ENCODE results near the gene ZNF592.

The ZNF592 gene

GRCh38 chr15:84748274-84749110 is at the start of gene ZNF592:
ZNF592 (plus strand) TSS chr15:84748592; CDS start chr15:84782676, 34,084 bp downstream.
- peak; percentile 82 for DNase-seq (ENCODE audit: low spot score)

DNA sequence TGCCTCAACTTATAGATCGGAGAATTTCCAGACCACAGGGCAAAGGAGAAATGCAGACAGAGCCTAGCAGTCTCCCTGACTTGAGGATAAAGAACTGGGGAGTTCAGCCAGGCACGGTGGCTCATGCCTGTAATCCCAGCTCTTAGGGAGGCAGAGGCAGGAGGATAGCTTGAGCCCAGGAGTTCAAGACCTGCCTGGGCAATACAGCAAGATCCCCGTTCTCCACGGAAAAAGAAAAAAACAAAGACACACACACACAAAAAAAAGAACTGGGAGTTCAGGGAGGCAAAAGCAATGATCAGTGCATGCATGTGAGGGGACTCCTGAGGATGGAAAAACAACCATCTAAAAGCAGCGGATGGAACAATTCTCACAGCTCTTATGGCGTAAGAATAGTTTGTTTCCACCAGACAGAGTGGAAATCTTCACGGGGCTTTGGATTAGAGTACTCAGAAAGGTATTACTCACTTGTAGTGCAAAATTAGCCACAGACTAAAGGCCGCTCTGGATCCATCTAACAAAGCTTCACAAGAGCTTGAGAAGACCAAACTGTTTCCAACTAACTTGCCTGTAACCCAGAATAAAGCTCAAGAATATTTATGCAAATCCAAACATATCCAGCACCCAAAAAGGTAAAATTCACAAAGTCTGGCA is 48.7 kb upstream of the ZNF592 start:
- DNase-seq (ENCODE audit: low spot score): no peak

- no peak for DNase-seq (ENCODE audit: low spot score)
These were observed 45.4 kb upstream of the ZNF592 start for GRCh38 chr15:84702961-84703482.

DNA sequence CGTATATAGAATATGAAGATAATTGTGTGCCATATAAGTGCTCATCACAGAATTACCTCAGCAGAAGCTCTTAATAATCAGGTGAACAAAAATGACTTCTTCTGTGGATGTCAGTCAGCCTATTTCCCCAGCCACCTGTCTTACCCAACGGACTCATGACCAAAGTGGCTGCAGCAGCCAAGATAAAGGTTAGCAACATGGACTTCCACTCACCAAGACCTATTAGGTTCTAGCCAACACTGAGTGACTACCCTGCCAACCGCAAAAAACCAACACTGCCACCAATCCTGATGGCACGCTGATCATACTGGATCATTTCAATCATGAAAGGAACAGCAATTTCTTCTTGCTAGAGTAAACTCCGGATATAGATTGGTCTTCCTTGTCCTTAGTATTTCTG is 44.6 kb upstream of the ZNF592 start:
- no peak for DNase-seq (ENCODE audit: low spot score)

DNA sequence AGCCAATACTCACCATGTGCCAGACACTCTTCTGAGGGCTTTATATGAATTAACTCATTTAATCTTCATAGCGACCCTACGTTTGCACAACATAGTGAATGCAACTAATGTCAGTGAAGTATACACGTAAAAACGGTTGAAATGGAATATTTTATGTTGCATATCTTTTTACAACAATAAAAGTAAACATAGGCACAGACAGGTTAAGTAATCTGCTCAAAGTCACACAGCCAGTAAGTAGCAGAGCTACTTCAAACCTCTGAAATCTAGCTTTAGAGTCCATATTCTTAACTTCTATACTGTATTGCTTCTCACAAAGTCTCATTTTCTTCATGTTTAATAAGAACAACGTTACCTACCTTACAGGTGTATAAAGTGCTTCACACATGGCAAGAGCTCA is 34.0 kb upstream of the ZNF592 start:
- DNase-seq (ENCODE audit: low spot score): no peak

GRCh38 chr15:84714821-84715220 is 33.6 kb upstream of the ZNF592 start:
- DNase-seq (ENCODE audit: low spot score): no peak

DNA sequence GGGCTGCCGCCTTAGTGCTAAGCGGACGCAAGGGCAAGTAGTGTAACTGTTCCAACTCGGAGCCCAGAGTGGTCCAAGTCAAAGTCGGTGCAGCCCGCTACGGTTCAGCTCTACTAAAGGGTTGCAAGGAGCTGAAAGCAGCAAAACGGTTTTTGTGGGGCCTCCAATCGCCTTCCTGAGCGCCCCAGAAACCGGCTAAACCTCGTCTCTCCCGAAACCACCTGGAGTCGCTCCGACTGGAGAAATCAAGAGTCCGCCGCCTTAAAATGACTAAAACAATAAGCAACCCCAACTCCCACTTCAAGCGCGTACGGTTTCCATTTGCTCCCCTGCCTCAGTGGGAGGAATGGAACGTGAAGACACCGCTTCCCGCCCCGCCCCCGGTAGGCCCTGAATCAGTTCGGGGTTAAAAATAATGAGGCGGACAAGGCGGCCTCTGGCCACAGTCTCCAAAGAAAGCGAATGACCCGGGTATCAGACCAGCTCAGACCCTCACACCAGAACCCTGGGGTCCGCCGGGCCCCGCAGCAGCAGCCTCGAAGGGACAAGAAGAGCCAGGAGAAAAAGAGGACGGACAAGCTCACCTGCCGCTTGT is 32.9 kb upstream of the ZNF592 start:
- DNase-seq (ENCODE audit: low spot score): peak; percentile 14

DNA sequence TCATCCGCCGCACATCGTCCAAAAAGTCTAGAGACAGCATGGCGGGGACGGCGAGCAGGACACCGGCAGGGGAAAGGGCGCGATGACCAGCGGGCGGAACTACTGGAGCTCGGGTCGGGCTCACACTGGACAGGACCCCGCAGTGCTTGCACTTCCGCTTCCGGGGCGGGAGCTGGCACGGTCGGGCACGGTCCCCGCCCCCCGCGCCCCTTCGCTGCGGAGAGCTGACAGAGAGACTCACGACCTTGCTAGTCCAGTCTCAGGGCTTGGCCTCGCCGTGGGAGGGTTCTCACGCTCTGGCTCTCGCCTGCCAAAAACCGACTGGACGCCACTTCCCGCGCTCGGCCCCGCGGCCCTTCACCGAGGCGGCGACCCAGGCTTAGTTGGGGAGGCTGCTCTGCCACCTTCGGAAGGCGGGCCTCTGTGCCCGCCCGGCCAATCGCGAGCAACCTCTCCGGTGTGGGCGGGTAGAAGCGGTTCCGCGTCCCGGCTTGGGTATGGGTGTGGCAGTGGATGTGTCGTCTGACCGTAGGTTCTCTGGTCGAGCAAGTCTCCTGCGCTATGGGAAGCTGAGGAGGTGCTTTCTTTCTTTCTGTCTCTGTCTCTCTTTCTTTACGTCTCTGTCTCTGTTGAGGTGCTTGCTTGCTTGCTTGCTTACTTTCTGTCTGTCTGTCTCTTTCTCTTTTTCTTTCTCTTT is 32.2 kb upstream of the ZNF592 start, which contains the start of gene SEC11A:
Gene SEC11A (minus strand): TSS at position 104 of the 697 bp plus-strand sequence. CDS start 64 bp downstream, at position 40.
- peak; percentile 97 for DNase-seq (ENCODE audit: low spot score)

GRCh38 chr15:84721371-84721770 is 27.0 kb upstream of the ZNF592 start:
- DNase-seq (ENCODE audit: low spot score): no peak

GRCh38 chr15:84722628-84723027 is 25.8 kb upstream of the ZNF592 start:
- DNase-seq (ENCODE audit: low spot score): no peak

GRCh38 chr15:84725001-84725491 is 23.3 kb upstream of the ZNF592 start:
- peak; percentile 14 for DNase-seq (ENCODE audit: low spot score)

- no peak for DNase-seq (ENCODE audit: low spot score)
These were observed 21.0 kb upstream of the ZNF592 start for GRCh38 chr15:84727429-84727828.

GRCh38 chr15:84731774-84732173 is 16.6 kb upstream of the ZNF592 start:
- DNase-seq (ENCODE audit: low spot score): no peak

DNA sequence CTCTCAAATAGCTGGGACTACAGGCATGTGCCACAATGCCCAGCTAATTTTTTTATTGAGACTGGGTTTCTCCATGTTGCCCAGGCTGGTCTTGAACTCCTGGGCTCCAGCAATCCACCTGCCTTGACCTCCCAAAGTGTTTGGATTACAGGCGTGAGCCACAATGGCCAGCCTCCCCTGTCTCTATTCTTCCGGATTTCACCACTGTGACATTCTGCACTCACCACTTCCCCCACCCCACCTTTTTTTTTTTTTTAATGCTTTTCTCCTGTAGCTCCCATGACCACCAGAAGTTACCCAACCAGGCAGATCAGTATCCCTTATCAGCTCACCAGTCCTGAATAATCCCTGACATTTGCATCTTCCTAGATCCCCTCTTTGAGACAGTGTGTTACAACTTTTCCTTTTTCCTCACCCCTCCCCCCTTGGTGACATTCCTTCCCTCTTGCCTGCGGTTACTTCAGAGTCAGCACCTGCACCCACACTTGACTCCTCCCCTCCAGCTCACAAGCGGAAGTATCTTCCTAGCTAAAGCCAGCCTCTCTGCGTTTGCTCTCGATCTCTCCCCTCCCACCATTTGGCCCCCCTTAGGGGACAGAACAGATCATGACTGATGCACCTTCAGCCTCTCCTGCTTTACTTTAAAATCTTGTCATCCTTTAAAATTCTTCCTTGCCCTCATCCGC is 13.5 kb upstream of the ZNF592 start:
- peak; percentile 77 for DNase-seq (ENCODE audit: low spot score)

- peak; percentile 15 for DNase-seq (ENCODE audit: low spot score)
These were observed 12.8 kb upstream of the ZNF592 start for GRCh38 chr15:84735480-84736061.

- peak; percentile 45 for DNase-seq (ENCODE audit: low spot score)
These were observed 12.0 kb upstream of the ZNF592 start for GRCh38 chr15:84736375-84736774.

DNA sequence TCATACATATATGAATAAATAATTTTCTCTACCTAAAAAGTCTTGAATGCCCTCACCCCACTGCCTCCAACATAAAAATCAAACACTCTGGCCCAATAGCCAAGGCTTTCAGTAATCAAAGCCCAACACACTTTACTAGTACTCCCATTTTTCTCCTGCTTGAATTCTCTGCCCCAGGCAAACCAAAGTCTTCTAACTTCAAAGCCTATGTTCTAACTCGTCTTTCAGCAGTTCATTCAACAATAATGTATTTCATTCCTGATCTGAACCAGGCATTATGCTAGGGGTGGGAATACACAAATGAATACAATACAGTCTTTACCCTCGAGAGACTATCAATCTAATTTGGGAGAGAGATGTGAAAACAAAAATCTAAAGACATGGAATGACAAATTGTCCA is 11.4 kb upstream of the ZNF592 start:
- no peak for DNase-seq (ENCODE audit: low spot score)

DNA sequence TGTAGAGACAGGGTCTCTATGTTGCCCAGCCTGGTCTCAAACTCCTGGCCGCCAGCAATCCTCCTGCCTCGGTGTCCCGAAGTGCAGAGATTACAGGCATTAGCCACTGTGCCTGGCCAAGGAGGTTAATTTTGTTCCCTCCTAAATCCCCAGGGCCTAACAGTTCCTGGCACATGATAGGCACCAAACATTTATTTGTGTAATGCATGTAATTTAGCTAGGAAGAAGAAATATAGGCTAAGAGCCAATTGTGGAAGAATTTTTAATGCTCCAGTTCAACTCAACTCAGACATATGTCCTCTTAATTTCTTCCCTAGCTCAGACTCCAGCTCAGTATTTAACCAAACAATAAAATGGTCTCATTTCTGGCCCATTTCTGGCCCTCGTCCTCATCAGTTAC is 7.7 kb upstream of the ZNF592 start:
- no peak for DNase-seq (ENCODE audit: low spot score)

DNA sequence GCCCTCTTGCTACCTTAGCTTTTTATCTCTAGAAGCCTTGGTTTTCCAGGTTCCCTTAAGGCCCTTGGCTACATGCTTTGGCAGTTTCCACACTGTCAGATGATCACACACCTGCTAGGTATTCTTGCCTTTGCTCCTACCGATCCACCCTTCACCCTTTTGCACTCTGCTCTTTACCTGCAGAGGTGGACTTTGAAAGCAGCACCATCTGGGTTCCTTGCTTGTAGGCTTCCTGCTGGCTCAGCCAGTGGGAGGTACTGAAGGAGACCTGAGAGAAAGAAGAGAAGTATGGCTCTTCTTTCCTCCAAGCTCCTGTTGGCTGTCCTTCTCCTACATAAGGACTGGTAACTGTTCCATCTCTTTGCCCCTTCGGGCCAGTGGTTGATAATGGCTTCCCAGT is 7.3 kb upstream of the ZNF592 start:
- no peak for DNase-seq (ENCODE audit: low spot score)

- peak; percentile 61 for DNase-seq (ENCODE audit: low spot score)
These were observed 747 bp upstream of the ZNF592 start for GRCh38 chr15:84747416-84748273.
